Pancreas (tissue), 10 donors: Measurements from ENCODE around the gene LGR6. TPM values are rescaled to one million over a fixed set of nuclear protein-coding genes. Genes with fewer than 3 reads are reported as not detected.
A peak's percentile ranks its signal among the peaks of the same experiment; 100 is the strongest.

ENCODE experiments used
- ATAC-seq, 4 donors: fragments of 200-7000 bp; cut with Tn5 transposase; one replicate each; pipeline versions ENCODE4 v1.8.0 to v1.9.1; 2020; ENCODE audit warnings: mild to moderate bottlenecking in 4 of 4, moderate library complexity in 4 of 4
- DNase-seq, 6 donors: peaks; one replicate each; pipeline ENCODE4 v3.0.0-alpha.2; 2020
- FAIRE-seq: peaks from 2 replicates; lab custom pipeline; 2012; peaks lifted over from hg19 to GRCh38; lab: Jason Lieb, UNC
- H3K27ac ChIP-seq, 4 donors: fragments of 200-600 bp; sonication (generic); 1 replicate in 3 of 4; 2 replicates in 1 of 4; pipeline versions ENCODE4 v1.5.0 to v1.8.0; 2020
- H3K27me3 ChIP-seq, 4 donors: fragments of 200-600 bp; one replicate each; pipeline ENCODE4 v1.8.0; 2021
- H3K36me3 ChIP-seq, 3 donors: fragments of 200-600 bp; sonication (generic) in 1 of 3; one replicate each; pipeline versions ENCODE4 v1.5.0 to v1.8.0; 2020 to 2021
- H3K4me1 ChIP-seq, 3 donors: fragments of 200-600 bp; one replicate each; pipeline ENCODE4 v1.8.0; 2021
- H3K4me3 ChIP-seq, 4 donors: fragments of 200-600 bp; sonication (generic) in 2 of 4; one replicate each; pipeline versions ENCODE4 v1.5.0 to v1.8.0; 2020 to 2021
- H3K9me3 ChIP-seq, 4 donors: fragments of 200-600 bp; one replicate each; pipeline ENCODE4 v1.8.0; 2021
- WGBS, 2 donors: extraction: QIAGEN DNeasy Blood & Tissue Kit; methylation state at CpG; one replicate each; pipeline ENCODE4 v1.1.7; 2013; 5-methylcytosine and 5-hydroxymethylcytosine counted together
- intact Hi-C, 3 donors: fragments of 100-400 bp; cut with DNase I; formaldehyde crosslinking; loops; one replicate each; pipeline versions ENCODE4 v1.11.1 to v1.14.2; 2022
- polyA plus RNA-seq, 2 donors: library from polyadenylated mRNA; stranded (reverse); fragments of 200-250 nt; gene quantifications; one replicate each; pipeline ENCODE4 v1.2.3, GENCODE V29; 2013
- total RNA-seq, 6 donors: library from RNA; stranded (reverse); fragmentation: NEBNext Ultra II Directional in 4 of 6; extraction: Animal tissue kit (Norgen Biotek cat#: 25700) in 4 of 6; gene quantifications; one replicate each; pipeline versions ENCODE4 v1.2.1 to v1.2.4, GENCODE V29; 2021 to 2023
- TF ChIP-seq, protein P1 (sequence below), 4 donors: fragments of 200-600 bp; sonication (generic) in 3 of 4; IDR thresholded peaks; one replicate each; pipeline versions ENCODE4 v1.5.0 to v1.8.0; 2021; ENCODE audit warnings: antibody characterized with exemption in 4 of 4
- donor health status: healthy with polysubstance abuse.
- donor health status: DM: no; HTN: no; CAD: no; lungs with moderate emphysema.
- donor health status: DM: no; HTN: no; CAD: no.
- donor health status: control.
- donor health status: control.
- donor health status: Bipolar disorder and iron deficiency.
- donor health status: DM: yes; HTN: yes; CAD: no.
- donor health status: DM: no; HTN: no; CAD: no.
- donor health status: DM: no; HTN: no; CAD: no.
- donor health status: DM: yes; HTN: yes; CAD: no.

Gene LGR6
- total and polyA plus RNA-seq, 8 donors: 0.06 to 0.47 (median 0.15) TPM; not detected in 3

DNA sequence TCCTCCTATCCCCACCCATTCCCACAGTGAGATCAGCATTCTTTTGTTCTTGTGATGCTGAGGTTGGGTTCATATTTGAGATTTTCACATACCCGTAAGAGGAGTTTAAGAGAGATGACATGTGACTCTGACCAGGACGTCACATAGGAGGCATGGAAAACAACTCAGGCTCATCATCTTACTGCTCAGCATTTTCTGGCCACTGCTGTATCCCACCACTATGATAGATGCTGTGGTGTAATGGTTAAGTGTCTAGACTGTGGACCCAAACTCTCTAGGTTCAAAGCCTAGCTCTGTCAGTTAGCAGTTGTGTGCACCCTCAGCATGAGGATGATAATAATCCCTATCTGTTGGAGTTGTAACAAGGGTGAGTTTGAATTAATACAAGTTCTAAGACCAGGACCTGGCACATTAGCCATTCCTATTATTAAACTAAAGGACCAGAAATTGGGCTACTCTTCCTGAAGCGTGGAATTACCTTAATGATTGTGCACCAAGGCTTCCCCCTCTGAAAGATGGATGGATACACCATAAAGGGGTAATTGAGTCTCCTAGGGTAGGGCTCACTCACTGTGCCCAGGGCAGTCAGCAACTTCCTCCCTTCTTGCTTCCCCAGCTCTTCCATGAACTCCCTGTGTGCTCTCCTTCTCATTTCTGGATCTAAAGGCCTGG is 40.9 kb downstream of the LGR6 start:
- H3K9me3 ChIP-seq: no peaks in the 10 kb centered on the region
- no peaks in the 10 kb centered on the region for H3K4me1 ChIP-seq
- H3K27me3 ChIP-seq: no peaks in the 10 kb centered on the region
- H3K27ac ChIP-seq: no peak overlapping the region
- TF ChIP-seq, protein P1, sequence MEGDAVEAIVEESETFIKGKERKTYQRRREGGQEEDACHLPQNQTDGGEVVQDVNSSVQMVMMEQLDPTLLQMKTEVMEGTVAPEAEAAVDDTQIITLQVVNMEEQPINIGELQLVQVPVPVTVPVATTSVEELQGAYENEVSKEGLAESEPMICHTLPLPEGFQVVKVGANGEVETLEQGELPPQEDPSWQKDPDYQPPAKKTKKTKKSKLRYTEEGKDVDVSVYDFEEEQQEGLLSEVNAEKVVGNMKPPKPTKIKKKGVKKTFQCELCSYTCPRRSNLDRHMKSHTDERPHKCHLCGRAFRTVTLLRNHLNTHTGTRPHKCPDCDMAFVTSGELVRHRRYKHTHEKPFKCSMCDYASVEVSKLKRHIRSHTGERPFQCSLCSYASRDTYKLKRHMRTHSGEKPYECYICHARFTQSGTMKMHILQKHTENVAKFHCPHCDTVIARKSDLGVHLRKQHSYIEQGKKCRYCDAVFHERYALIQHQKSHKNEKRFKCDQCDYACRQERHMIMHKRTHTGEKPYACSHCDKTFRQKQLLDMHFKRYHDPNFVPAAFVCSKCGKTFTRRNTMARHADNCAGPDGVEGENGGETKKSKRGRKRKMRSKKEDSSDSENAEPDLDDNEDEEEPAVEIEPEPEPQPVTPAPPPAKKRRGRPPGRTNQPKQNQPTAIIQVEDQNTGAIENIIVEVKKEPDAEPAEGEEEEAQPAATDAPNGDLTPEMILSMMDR (IDR thresholded peaks at IDR 0.05): no peak
- FAIRE-seq: no peak
- H3K4me3 ChIP-seq: no peak overlapping the region
- no peak for ATAC-seq
- no peaks in the 10 kb centered on the region for H3K36me3 ChIP-seq
- intact Hi-C loops: no loop called here
- 76 to 80% methylated on average over 3 of the region's 3 CpGs for WGBS, 2 donors
- DNase-seq: no peak

DNA sequence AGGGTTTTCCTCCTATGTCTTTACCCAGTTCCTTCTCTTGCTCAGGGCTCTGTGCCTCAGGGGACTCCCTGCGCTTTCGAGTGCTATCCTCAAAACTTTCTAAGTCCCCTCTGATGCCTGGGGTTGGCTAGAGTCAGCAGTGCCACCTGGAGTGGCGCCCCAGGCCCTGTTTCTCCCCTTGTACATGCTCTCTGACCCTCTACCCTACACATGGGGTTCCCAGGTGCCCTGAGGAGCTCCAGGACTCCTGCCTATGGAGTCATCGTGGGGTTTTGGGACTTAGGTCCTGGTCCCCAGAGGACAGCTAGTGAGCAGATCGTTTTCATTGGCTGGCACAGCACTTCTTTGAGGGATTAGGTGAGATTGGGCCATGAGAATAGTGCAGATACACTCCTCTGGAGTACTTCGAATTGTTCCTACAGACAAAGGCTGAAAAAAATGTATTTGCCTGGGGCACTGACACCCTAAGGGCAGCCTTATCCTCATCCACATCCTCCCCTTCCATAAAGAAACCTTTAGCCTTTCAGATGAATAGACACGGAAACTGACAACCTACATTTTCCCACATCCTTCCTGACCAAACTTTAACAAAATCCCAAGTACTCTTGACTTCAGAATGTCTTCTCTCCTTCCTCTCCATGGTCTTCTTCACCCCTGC is 41.5 kb downstream of the LGR6 start:
- H3K4me1 ChIP-seq: no peaks in the 10 kb centered on the region
- H3K4me3 ChIP-seq: no peak overlapping the region
- intact Hi-C loops: no loop called here
- 55 to 63% methylated on average over 7 of the region's 7 CpGs for WGBS, 2 donors
- ATAC-seq (no peak), DNase-seq (peak in 1 of 6 donors; percentile 21), FAIRE-seq (no peak)
- H3K27me3 ChIP-seq: no peaks in the 10 kb centered on the region
- TF ChIP-seq, protein P1 (IDR thresholded peaks at IDR 0.05): no peak
- no peaks in the 10 kb centered on the region for H3K36me3 ChIP-seq
- H3K9me3 ChIP-seq: no peaks in the 10 kb centered on the region
- no peak overlapping the region for H3K27ac ChIP-seq

DNA sequence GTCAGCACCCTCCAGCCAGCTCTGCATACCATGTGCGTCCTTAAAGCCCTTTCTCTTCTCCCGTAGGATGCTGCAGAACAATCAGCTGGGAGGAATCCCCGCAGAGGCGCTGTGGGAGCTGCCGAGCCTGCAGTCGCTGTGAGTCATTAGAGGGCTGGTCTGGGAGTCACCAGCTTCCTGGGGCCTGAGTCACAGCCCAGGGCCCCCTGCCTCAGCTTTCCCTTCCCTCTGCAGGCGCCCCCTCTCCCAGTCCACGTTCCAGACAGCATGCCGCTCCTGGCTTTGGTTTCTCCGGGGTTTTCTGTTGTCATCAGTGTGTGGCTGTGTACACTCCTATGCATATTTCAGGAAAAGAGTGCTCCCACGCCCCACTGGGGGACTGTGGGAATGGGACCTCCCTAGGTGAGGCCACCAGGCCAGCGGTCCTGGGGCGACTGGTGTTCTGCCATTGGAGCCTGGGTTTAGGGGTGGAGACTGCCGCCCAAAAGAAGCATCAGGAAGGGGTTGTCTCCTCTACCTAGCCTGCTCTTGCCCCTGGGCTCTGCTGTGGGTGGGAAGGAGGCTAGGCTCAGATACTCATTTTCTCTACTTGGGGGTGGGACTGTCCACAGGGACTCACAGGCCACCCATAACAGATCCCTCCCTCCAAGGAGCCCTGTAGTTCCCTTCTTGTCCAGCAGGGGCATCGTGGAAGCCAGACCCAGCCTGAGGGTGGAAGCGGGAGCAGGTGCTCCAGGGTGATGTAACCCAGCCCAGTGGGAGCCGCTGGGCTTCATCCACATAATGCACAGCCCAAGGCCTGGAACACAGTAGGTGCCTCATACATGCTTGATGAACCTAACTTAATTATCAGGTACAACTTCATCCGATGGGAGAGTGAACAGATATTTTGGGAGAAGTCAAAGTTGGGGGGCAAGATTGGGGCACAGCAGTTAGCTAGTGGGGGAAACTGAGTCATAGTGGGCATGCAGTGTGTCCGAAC is 42.5 kb downstream of the LGR6 start:
- FAIRE-seq (no peak), ATAC-seq (peak; percentile 94 to 96 (median 96))

DNA sequence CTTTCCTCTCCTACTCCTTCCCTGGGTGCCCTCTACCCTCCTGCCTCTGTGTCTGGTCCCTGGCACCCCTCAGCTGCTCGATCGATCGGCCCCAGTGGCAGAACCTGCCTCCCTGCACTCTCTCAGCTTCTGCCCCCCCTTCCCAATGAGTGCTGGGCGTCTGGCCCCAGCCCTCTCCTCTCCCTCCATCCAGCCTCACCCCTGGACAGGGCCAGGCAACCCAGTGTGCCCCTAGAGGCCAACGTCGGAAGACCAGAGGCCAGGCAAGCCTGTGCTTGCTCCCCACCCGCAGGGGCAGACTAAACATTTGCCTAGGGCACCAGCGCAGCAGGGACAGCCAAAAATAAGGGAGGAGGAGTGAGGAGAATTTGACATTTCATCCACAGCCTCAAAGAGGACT is 43.5 kb downstream of the LGR6 start:
- Histone ChIP-seq H3K36me3 (no peaks in the 10 kb centered on the region), H3K27ac (no peak overlapping the region), H3K9me3 (no peaks in the 10 kb centered on the region), H3K27me3 (no peaks in the 10 kb centered on the region), H3K4me1 (no peaks in the 10 kb centered on the region), H3K4me3 (no peak overlapping the region)
- FAIRE-seq (no peak), DNase-seq (peak in 4 of 6 donors; percentile 9 to 53 (median 40)), ATAC-seq (peak; percentile 55 to 75 (median 62))
- TF ChIP-seq, protein P1 (IDR thresholded peaks at IDR 0.05): peak in 2 of 4 donors; percentile 18 to 19
- intact Hi-C loops: no loop called here
- 36 to 38% methylated on average over 8 of the region's 8 CpGs for WGBS, 2 donors

More for the DNA sequence above, 42.5 kb downstream of the LGR6 start:
- H3K27me3 ChIP-seq: no peaks in the 10 kb centered on the region
- intact Hi-C loops: no loop called here
- H3K36me3 ChIP-seq: no peaks in the 10 kb centered on the region
- DNase-seq: peak; percentile 47 to 88 (median 84)
- TF ChIP-seq, protein P1 (IDR thresholded peaks at IDR 0.05): peak; percentile 88 to 96 (median 90)
- no peaks in the 10 kb centered on the region for H3K4me1 ChIP-seq
- no peaks in the 10 kb centered on the region for H3K9me3 ChIP-seq
- no peak overlapping the region for H3K4me3 ChIP-seq
- no peak overlapping the region for H3K27ac ChIP-seq
- 52 to 54% methylated on average over 19 of the region's 19 CpGs for WGBS, 2 donors
